ENCODE data around the gene RASGEF1C.

RASGEF1C gene

GRCh38 chr5:180135128-180135955 is 73.7 kb downstream of the RASGEF1C start:
- H3K4me3 ChIP-seq (ENCODE audit: low read depth, low read length), result no peak overlapping the region
- TF ChIP-seq, protein P1, sequence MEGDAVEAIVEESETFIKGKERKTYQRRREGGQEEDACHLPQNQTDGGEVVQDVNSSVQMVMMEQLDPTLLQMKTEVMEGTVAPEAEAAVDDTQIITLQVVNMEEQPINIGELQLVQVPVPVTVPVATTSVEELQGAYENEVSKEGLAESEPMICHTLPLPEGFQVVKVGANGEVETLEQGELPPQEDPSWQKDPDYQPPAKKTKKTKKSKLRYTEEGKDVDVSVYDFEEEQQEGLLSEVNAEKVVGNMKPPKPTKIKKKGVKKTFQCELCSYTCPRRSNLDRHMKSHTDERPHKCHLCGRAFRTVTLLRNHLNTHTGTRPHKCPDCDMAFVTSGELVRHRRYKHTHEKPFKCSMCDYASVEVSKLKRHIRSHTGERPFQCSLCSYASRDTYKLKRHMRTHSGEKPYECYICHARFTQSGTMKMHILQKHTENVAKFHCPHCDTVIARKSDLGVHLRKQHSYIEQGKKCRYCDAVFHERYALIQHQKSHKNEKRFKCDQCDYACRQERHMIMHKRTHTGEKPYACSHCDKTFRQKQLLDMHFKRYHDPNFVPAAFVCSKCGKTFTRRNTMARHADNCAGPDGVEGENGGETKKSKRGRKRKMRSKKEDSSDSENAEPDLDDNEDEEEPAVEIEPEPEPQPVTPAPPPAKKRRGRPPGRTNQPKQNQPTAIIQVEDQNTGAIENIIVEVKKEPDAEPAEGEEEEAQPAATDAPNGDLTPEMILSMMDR (IDR thresholded peaks at IDR 0.05; ENCODE audit: low read depth, low read length), result no peak

DNA sequence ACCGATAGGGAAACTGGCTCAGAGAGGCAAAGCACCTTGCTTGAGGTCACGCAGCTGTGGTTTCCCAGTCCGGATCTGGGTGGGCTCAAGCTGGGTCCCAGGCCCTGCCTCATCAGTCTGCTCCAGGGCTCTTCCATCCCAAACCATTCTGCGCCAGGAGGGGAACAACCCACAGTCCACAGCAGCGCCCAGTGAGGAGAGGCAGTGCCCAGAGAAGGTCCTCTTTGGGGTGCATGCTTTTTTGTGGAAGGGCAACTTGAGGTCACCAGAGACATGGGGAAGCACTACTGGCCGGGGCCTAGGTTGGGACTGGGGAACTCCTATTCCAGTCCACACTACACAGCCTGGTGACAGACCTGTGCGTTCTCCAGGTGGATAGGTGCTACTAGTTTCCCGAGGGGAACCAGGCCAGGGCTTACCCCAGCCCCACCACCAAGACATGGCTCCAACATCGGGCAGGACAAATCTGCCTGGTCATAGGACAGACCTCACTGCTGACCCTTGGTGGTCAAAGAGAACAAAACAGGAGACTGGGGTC is 75.0 kb downstream of the RASGEF1C start:
- H3K4me3 ChIP-seq (ENCODE audit: low read depth, low read length), result no peak overlapping the region
- TF ChIP-seq, protein P1 (IDR thresholded peaks at IDR 0.05; ENCODE audit: low read depth, low read length), result no peak

GRCh38 chr5:180133551-180133950 is 75.5 kb downstream of the RASGEF1C start:
- TF ChIP-seq, protein P1 (IDR thresholded peaks at IDR 0.05; ENCODE audit: low read depth, low read length), result no peak
- no peak overlapping the region for H3K4me3 ChIP-seq (ENCODE audit: low read depth, low read length)

GRCh38 chr5:180133060-180133459 is 76.0 kb downstream of the RASGEF1C start:
- H3K4me3 ChIP-seq (ENCODE audit: low read depth, low read length), result no peak overlapping the region
- TF ChIP-seq, protein P1 (IDR thresholded peaks at IDR 0.05; ENCODE audit: low read depth, low read length), result no peak

- TF ChIP-seq, protein P1 (IDR thresholded peaks at IDR 0.05; ENCODE audit: low read depth, low read length), result no peak
- H3K4me3 ChIP-seq (ENCODE audit: low read depth, low read length), result no peak overlapping the region
Observed at GRCh38 chr5:180130876-180131740, 77.9 kb downstream of the RASGEF1C start.

DNA sequence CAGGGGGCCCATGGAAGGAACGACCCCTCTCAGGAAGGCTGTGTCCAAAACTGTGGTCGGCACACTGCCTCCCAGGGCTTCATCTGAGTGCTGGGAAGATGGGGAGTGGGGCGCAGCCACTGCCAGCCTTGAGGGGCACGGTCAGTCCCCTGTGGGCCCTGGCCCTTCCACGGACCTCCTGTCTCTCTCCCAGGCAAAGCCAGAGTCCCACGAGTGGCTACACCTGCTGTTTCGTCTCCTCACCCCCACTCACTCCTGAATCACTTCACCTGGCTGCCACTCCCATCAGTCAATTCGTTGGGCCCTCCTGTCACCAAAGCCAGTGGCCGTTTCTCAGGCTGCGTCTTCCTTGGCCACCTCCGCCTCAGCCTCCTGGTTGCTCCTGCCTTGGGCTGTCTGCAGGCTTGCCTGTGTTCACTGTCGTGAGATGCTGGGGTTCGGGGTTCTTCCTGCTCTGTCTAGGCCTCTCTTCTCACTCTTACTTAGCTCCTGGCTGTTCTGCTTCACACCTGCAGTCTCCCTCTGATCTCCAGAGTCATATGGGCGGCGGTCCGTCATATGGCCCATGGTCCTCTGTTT is 78.6 kb downstream of the RASGEF1C start:
- TF ChIP-seq, protein P1 (IDR thresholded peaks at IDR 0.05; ENCODE audit: low read depth, low read length), result no peak
- H3K4me3 ChIP-seq (ENCODE audit: low read depth, low read length), result no peak overlapping the region
